ENCODE results near the gene RAB11A.
"Not testable (repeated sequence)": the region's sequence is repeated elsewhere in the genome, so short reads cannot be mapped to it uniquely, and the experiment has no call there.

Gene RAB11A

DNA sequence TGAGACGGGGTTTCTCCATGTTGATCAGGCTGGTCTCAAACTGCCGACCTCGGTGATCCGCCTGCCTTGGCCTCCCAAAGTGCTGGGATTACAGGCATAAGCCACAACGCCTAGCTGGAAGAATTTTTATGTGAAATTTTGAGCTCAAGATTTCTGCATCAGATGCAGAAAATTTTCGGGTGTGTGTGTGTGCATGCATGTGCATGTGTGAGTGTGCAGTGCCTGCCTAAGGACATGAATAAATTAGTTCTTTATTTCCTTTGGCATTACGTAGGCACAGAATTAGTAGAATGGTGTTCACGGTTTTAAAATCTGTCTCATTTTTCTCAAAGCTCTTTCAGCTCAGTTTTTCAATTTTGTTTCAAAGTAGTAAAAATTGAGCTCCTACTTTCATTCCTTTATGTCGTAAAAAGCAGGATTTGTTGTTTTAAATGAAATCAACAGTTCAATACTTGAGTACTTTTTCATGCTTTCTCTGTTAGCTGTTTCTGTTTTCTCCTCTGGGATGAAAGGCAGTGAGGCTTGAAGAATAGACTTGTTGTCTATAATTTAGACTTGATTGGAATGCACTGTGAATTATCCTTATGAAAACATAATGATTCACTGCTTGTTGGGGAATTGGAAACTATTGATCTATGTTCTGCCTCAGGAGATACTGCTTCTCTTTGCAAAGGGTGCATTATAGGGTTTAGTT, 23.3 kb upstream of the RAB11A start:
- DNase-seq: no peak

DNA sequence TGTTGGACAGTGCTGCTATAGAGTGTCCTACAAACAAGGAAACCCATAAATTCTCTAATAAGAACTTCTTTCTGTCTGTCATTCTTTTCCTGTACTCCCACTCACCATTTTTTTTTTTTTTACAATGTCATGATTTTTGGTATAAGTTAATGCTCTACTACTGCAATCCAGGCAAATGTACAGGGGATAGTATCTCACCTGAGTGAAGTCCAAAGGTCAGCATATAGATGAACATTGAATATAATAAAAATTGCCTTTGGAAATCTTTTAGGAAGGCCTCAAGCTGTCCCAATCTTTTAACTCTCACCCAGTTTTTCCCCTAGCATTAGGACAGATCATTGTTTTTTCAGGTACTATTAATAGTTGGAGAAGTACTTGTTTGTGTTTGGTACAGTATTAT, 21.3 kb upstream of the RAB11A start:
- no peak for DNase-seq

DNA sequence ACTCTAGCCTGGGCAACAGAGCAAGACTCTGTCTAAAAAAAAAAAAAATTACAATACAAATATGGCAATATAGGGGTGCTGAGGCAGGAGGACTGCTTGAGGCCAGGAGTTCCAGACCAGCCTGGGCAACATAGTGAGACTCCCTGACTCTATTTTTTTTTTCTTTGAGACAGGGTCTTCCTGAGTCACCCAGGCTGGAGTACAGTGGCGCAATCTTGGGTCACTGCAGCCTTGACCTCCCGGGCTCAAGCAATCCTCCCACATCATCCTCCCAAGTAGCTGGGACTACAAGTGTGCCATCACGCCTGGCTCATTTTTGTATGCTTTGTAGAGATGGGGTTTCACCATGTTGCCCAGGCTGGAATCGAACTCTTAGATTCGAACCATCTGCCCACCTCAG, 17.3 kb upstream of the RAB11A start:
- DNase-seq: no peak

DNA sequence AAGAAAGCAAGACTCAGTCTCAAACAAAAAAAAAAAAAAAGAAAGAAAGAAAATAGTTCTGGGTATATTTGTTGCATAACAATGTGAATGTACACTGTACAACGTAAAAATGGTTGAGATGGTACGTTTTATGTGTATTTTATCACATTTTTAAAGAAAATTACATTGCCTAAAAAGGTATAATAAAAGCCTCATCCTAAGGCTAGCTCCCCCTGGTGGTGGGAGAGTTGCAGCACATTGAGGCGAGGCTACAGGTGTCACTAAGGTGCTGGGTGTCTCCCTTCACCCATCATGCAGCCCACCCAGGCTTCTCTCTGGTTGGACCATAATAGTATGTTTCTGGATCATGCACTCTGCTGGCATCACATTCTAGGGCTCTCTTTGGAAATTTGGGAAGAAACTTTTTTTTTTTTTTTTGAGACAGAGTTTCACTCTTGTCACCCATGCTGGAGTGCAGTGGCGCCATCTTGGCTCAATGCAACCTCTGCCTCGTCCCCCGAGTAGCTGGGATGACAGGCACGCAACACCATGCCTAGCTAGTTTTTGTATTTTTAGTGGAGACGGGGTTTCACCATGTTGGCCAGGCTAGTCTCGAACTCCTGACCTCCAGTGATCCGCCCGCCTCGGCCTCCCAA, 12.4 kb upstream of the RAB11A start:
- DNase-seq: peak; percentile 63

DNA sequence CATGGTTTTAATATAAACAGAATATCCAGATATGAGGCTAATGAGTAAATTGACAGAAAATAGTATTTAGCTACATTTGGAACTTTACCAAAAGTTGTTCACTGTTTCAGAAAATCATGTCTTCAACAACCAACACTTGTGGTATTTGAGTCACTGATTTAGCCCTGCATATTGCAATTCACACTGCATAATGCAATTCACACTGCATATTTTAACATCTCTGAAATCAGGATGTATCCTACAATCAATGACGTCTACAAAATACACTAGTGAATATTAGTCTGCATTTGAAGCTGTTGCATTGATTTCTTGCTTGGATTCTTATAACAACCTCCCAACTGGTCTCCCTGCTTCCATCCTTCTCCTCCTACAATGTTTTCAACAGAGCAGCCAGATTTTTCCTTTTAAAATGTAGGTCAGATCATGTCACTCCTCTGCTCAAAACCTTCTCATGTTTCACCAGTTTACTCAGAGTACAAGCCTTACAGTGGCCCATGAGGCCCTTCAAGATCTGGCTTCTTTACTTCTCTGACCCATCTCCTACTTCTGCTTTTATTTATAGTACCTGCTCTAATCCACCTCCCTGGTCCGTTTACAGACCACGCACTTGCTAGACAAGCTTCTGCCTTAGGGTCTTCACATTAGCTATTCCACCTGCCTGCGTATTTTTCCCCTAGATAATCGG, 11.4 kb upstream of the RAB11A start:
- DNase-seq: no peak

DNA sequence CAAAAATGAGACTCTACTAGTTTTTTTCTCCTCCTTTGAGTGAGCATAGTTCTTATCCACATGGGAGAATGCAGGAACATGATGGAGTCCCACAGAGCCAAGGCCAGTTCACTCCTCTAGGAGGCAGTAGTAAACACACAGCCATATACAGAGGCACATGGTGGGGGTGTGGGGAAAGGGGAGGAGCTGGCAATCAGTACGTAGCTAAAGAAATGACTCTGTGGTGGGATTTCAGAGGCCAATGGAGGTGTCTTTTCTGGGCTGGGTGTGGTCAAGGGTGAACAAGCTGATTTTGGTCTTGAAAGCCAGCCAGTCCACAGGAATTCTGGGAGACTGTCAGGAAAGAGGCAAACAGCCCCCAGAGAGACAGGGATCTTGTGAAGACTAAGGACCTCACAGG, 6.6 kb upstream of the RAB11A start:
- DNase-seq: peak; percentile 80

DNA sequence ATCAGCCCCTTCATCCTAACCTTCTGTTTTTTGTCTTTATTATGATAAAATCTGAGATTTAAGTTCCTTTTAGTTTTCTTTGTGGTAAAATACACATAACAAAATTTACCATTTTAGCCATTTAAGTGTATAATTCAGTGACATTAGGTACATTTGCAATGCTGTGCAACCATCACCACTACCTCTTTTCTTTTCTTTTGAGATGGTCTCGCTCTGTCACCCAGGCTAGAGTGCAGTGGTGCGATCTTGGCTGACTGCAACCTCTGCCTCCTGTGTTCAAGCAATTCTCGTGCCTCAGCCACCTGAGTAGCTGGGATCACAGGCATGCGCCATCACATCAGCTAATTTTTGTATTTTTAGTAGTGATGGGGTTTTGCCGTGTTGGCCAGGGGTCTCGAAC, 6.2 kb upstream of the RAB11A start:
- no peak for DNase-seq

DNA sequence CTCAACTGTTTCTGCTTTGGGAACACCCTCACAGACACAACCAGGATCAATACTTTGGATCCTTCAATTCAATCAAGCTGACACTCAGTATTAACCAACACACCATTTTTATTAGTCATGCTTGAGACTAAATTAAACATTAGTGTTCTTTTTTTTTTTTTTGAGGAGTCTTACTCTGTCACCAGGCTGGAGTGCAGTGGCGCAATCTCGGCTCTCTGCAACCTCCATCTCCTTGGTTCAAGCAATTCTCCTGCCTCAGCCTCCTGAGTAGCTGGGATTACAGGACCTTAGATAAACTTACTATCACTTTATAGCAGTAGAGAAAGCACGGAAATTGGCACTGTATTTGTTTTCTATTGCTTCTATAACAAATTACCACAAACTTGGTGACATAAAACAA, 2.0 kb upstream of the RAB11A start:
- no peak for DNase-seq

DNA sequence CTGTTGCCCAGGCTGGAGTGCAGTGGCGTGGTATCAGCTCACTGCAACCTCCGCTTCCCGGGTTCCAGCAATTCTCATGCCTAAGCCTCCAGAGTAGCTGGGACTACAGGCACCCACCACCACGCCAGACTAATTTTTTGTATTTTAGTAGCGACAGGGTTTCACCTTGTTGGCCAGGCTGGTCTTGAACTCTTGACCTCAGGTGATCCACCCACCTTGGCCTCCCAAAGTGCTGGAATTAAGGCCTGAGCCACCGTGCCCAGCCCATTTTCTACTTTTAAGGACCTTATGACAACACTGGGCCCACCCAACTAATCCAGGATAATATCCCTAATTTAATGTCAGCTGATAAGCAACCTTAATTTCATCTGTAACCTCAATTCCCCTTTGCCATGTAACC, 1.4 kb upstream of the RAB11A start:
- not testable (repeated sequence) for DNase-seq

DNA sequence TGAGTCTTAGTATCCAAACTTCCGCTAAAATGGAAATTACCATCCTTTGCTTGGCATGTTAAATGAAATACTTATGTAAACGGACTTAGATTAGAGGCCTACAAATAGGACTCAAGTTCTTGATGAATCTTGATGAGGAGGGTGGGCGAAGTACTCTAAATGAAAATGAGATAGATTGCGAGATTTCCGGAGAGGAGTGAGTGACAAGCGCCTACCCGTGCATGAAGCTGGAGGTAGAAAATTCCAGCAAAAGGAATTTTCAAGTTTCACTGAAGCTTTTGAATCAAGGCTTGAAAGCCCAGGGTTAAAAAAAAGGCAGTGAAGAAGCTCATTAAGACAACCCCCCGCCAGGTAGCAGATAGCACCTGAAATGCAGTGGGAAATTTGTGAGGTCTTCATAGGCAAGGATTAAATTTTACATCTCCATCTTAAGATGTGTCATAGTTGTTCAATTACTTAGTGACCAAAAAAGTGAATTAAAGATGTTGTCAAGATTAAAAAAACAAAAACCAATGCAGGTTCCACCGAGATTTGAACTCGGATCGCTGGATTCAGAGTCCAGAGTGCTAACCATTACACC, 655 bp upstream of the RAB11A start:
- no peak for DNase-seq

DNA sequence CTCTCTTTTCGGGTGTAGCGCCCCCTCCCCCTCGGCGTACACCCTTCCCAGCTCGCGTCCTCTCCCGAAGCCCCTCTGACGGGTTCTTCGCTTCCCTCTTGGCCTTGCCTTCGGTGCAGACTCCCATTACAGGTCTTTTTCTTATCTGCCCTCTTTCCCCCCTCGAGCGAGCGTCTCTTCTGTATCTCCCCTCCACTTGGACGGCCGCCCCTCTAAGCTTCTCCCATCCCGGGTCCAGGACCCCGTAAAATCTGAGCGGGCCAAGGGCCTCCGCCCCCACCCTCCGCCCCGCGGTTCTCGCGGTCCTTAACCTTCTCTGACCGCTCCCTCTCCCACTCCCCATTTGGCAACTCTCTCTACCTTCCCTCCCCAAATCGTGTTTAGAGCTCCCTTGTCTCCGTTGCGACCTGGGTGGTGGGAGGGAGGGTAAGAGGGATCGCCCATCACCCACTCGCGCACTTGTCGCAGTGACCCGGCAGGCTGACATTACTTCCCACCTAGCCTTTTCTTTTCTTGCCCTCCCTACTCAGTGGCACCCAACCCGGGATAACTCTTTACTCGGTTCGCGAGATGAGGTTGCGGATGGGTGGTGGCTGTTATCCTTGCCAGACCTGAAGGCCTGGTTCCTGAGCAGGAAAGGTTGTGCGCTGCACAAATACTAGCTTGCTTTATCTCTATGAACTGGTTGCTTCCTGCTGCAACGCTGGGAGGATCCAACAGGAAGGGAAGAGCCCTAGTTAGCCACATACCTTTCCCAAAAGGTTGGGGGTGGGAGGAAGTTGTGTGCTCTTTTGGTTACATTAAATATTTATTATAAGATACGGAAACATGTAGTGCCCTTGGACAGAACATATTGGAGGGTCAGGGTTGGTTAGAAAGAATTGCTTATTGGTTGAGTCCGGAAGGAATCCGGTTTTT, 922 bp downstream of the RAB11A start:
- DNase-seq: peak; percentile 31

DNA sequence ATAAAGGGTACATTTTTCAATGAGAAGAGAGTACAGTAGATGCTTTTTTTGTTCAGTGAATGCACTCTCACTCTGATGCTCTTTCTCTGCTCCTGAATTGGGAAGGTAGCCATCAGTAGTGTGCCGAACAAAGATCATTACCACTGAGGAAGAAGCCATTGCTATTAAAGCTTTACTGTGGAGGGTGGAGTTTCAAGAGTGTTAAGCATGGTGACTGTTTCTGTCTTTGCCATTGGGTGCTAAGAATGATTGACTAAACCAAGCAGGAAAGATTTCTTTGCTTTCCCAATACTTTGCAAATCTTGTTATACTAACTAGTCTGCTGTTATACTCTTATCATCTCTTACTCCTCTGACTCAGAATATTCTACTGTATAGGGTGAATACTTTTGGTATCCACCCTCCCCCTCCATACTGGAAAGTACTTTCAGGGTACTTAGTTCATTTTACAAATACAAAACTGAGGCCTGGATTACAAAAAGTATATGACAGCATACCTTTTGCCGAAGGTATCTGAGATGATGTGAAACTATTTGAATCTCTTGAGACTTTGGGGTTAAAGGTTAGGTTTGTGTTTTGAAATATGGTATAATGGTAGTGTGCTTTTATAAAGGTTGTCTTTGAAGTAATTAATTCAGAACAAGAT, 1.7 kb downstream of the RAB11A start:
- peak; percentile 49 for DNase-seq

DNA sequence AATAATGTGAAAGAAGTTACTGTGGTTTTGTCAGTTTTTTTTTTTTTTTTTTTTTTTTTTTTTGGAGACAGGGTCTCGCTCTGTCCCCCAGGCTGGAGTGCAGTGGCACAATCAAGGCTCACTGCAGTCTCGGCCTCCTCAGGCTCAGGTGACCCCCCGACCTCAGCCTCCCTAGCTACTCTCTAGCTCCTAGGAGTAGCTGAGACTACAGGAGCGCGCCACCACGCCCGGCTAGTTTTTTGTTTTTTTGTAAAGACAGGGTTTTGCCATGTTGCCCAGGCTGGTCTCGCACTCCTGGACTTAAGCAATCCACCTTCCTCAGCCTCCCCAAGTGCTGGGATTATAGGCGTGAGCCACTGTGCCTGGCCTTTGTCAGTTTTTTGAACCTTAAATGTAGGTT, 2.6 kb downstream of the RAB11A start:
- DNase-seq: not testable (repeated sequence)

DNA sequence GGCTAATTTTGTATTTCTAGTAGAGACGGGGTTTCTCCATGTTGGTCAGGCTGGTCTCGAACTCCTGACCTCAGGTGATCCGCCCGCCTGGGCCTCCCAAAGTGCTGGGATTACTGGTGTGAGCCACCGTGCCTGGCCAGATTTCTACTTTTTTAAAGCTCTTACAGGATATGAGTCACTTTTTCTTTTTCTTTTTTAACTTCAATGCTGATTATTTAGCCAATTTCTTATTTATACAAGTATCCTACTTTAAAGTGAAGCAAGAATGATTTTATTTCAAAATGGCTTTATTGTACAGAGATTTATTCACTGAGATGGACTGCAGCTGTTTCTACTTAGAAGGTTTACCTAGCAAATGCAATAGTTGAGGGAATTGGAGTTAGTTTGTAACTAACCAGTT, 3.3 kb downstream of the RAB11A start:
- peak; percentile 24 for DNase-seq

DNA sequence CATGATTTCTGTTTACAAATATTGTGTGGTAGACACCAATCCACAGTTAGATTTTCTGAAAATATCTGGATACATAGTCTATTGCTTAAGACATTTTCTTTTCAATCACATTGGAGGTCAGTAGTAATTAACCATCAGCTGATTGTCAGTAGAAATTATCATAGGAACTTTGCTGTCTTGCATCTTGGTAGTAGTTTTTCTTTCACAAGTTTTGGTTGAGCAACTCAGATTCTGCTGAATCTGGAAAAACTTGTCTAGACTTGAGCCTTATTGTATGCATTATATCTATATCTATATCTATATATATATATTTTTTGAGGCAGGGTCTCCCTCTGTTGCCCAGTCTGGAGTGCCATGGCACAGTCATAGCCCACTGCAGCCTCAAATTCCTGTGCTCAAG, 4.0 kb downstream of the RAB11A start:
- no peak for DNase-seq

DNA sequence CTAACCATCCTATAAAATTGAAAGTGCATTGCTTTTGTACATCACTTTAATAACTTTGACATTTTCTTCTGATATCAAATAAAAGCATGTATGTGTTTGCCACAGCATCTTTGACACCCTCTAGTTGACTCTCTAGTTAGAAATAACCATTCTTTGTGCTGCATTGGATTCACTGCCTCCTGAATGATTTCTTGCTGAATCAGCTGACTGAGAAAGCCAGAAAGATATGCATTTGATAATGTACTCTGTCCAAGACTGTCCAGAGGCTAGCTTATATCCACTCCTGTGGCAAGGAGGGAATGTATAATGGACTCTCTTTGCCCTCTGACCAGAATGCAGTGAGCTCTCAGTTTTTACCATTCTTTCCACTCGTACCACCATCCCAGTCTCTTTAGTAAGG, 6.2 kb downstream of the RAB11A start:
- DNase-seq: no peak

DNA sequence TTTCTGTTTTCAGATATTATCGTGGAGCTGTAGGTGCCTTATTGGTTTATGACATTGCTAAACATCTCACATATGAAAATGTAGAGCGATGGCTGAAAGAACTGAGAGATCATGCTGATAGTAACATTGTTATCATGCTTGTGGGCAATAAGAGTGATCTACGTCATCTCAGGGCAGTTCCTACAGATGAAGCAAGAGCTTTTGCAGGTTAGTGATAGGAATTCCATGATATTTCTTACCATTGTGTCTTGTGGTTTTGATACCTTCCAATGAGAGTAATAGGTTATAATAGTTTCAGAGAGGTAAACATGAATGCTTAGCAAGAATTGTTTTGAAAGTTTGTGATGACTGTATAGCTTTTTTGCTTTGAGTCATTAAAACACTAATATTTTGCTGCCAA, 8.5 kb downstream of the RAB11A start:
- no peak for DNase-seq

DNA sequence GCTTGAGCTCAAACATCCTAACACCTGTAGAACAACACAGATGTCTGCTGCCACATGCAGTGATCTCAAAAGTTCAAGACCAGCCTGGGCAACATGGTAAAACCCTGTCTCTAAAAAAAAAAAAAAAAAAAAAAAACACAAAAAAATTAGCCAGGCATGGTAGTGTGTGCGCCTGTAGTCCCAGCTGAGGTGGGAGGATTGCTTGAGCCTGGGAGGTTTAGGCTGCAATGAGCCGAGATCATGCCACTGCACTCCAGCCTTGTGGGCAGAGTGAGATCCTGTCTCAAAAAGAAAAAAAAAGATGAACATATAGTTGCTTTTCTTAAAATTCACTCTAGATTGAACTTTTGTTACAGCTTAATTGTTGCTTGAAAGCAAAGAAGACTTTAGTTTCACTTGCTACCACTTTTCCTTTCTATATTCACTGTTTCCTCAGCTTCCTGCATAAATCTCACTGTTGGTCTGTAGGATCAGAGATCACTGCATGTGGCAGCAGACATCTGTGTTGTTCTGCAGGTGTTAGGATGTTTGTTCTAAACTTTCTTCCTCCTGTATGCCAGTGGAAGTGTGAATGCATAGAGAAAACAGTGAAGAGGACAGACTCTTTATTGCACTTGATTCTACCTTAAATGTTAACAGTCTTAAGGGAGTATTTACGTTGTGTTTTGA, 12.6 kb downstream of the RAB11A start:
- DNase-seq: no peak

DNA sequence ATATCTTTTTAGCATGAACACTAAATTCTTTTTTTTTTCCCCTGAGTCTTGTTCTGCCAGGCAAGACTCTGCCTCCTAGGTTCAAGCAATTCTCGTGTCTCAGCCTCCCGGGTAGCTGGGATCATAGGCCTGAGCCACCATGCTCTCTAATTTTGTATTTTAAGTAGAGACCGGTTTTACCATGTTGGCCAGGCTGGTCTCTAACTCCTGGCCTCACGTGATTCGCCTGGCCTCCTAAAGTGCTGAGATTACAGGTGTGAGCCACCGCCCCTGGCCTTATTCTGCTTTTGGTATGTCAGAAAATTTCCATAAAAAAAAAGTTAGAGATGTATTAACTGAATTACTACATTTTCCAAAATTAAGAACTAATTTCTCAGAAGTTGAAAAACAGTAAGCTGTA, 14.3 kb downstream of the RAB11A start:
- DNase-seq: no peak

DNA sequence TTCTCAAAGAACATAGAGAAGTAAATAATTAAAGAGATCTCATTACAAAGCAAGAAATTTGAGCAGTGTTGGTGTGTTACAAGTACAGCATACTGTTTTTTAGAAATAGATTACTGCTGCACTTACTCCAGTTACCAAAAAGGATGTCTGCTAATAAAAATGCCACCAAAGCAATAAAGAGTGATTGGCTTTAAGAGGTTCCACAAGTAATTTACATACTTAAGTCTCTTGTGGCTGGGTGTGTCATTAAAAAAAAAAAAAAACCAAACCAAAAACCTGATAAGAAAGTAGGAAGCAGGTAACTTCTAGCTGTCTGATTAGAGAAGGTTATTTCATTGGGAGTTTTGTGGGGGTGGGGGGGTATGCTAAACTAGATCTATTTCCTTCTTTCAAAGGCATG, 15.2 kb downstream of the RAB11A start:
- DNase-seq: no peak

DNA sequence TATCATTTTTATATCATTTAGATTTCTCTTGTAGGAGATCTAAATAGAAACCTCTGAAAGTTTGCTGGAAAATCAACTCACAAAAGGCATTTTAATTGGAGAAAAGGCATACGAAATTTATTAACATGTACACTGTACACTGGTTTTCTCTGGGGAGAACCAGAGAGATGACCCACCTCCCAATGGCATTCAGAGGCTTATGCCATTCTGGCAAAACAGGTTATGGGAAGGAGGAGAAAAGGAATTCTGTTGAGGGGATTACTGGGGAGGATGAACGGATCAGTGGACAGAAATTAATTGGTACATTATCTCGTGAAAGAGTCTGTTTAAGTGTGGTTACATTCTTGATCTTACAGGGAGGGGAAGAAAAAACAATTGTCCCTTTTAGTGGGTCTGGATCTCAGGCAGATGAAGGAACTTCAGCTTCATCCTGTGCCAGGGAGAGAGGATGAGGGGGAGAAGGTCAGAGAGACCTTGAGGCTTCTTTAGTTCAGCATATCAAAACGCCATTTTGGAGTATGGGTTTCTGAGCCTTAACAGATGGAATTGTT, 16.5 kb downstream of the RAB11A start:
- DNase-seq: no peak

DNA sequence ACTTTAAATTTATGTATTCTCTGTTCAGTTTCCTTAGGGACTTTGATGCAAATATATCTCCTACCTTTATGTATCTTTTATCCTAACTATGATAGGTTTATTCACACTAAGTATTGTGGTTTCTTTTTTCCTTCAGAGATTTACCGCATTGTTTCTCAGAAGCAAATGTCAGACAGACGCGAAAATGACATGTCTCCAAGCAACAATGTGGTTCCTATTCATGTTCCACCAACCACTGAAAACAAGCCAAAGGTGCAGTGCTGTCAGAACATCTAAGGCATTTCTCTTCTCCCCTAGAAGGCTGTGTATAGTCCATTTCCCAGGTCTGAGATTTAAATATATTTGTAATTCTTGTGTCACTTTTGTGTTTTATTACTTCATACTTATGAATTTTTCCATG, 18.3 kb downstream of the RAB11A start:
- no peak for DNase-seq

All from fibroblast of skin of right biceps (primary cell).